Measurements from ENCODE around the gene HLA-DQA1.
"Not testable (repeated sequence)": the region's sequence is repeated elsewhere in the genome, so short reads cannot be mapped to it uniquely, and the experiment has no call there.

HLA-DQA1 gene

GRCh38 chr6:32622545-32623401 is 14.4 kb upstream of the HLA-DQA1 start:
- no peak for DNase-seq (ENCODE audit: low read depth)

- DNase-seq (ENCODE audit: low read depth), result no peak
These were observed 13.5 kb upstream of the HLA-DQA1 start for GRCh38 chr6:32623693-32624092.

GRCh38 chr6:32624565-32624964 is 12.6 kb upstream of the HLA-DQA1 start:
- DNase-seq (ENCODE audit: low read depth), result no peak

GRCh38 chr6:32625137-32625536 is 12.1 kb upstream of the HLA-DQA1 start:
- no peak for DNase-seq (ENCODE audit: low read depth)

- no peak for DNase-seq (ENCODE audit: low read depth)
These were observed 10.0 kb upstream of the HLA-DQA1 start for GRCh38 chr6:32627249-32627648.

DNA sequence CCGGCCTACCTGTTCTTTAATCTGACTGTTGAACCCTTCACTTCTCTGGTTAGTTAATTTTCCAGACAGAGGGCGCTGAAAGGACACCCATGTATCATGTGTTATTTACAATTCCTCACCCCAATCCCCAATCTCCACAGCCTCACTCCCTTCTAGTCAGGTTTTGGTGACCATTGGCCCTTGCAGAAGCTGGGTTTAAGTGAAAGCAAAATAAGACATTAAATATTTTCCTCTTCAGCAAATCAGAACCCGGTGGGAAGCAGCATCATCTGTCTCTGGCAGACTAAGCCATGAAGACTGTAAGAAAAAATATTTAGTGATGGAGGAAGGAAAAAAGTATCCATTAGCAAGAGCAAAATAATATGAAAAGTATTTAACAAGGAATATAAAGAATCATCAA is 9.4 kb upstream of the HLA-DQA1 start:
- DNase-seq (ENCODE audit: low read depth), result no peak

DNA sequence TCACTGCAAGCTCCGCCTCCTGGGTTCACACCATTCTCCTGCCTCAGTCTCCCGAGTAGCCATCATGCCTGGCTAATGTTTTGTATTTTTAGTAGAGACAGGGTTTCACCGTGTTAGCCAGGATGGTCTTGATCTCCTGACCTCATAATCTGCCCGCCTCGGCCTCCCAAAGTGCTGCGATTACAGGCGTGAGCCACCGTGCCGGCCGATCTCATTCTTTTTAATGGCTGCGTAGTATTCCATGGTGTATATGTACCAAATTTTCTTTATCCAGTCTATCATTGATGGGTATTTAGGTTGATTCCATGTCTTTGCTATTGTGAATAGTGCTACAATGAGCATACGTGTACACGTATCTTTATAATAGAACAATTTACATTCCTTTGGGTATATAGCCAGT is 7.4 kb upstream of the HLA-DQA1 start:
- not testable (repeated sequence) for DNase-seq (ENCODE audit: low read depth)

DNA sequence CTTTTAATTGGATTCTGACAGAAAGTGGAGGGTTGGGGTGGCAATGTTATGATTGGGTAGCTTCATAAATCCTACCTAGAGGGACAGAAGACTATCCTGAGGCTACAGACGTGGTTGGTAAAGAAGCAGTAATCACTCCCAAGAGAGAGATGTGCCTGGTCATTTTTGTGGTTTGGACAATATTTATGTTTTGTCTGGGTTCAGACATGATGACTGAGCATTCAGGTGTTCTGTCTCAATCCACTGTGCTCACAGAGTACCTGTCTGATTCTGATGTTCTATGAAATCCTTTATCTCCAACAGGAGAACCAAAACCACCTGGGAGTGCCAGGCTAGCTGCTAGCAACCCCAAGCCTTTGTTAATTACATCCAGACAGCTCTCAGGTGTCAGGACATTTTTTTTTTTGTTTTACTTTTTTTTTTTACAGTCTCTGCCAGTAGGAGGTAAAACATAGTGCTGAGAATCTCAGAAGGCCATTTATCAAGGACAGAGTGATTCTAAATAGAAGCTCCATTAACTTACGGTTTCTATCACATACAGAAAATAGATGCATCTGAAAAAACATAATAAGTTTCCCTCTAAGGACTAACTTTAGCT is 1.6 kb upstream of the HLA-DQA1 start:
- DNase-seq (ENCODE audit: low read depth), result no peak

DNA sequence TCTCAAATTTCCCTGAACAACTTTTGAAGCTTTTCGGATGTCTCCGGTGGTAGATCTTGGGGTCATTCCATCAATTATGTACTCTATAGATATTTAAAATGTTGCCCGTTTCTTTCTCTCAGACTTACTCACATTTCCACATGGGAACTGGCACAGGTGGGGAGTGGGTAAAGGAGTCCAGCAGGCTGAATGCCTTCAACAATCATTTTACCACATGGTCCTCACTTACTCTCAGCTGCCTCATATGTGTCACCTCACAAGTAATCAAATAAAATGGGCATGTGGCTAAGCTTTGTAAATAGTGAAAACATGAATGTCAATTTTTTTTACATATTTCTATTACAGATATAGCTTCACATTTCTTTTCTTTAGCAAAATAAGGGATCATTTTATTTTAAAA is 677 bp downstream of the HLA-DQA1 start:
- DNase-seq (ENCODE audit: low read depth), result no peak

DNA sequence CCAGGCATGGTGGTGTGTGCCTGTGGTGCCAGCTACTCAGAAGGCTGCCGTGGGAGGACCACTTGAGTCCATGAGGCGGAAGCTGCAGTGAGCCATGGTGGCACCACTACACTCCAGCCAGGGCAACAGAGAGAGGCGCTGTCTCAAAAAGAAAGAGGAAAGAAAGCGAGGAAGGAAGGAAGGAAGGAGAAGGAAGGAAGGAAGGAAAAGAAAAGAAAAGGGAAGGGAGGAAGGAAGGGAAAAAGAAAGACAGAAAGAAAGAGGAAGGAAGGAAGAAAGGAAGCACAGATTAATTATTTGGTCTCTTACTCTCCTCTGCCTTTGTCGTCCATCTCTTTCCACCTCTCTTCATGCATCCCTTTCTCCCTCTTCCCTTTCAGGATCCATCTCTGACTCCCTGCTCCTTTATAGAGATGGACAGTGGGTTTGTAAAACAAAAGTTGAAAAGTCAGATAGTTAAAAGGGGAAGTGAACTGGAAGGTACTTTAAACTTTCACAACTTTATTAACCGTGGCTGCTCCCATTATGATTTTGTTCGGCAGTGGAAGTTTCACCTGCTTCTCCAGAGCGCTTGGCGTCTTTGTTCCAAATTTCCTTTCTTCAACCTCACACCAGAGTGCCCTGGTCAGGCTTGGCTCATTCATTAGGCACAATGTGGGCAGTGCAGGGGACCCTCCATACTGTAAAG is 1.5 kb downstream of the HLA-DQA1 start:
- DNase-seq (ENCODE audit: low read depth), result no peak

- DNase-seq (ENCODE audit: low read depth), result no peak
These were observed 2.5 kb downstream of the HLA-DQA1 start for GRCh38 chr6:32639440-32640394.

DNA sequence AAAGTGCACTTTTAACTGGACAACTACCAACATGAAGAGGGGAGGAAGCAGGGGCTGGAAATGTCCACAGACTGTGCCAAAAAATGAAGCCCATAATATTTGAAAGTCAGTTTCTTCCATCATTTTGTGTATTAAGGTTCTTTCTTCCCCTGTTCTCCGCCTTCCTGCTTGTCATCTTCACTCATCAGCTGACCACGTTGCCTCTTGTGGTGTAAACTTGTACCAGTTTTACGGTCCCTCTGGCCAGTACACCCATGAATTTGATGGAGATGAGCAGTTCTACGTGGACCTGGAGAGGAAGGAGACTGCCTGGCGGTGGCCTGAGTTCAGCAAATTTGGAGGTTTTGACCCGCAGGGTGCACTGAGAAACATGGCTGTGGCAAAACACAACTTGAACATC is 3.9 kb downstream of the HLA-DQA1 start:
- no peak for DNase-seq (ENCODE audit: low read depth)

GRCh38 chr6:32641785-32642719 is 4.8 kb downstream of the HLA-DQA1 start:
- DNase-seq (ENCODE audit: low read depth), result not testable (repeated sequence)

GRCh38 chr6:32642720-32643106 is 5.5 kb downstream of the HLA-DQA1 start:
- DNase-seq (ENCODE audit: low read depth), result no peak

GRCh38 chr6:32643904-32644303 is 6.7 kb downstream of the HLA-DQA1 start:
- no peak for DNase-seq (ENCODE audit: low read depth)

DNA sequence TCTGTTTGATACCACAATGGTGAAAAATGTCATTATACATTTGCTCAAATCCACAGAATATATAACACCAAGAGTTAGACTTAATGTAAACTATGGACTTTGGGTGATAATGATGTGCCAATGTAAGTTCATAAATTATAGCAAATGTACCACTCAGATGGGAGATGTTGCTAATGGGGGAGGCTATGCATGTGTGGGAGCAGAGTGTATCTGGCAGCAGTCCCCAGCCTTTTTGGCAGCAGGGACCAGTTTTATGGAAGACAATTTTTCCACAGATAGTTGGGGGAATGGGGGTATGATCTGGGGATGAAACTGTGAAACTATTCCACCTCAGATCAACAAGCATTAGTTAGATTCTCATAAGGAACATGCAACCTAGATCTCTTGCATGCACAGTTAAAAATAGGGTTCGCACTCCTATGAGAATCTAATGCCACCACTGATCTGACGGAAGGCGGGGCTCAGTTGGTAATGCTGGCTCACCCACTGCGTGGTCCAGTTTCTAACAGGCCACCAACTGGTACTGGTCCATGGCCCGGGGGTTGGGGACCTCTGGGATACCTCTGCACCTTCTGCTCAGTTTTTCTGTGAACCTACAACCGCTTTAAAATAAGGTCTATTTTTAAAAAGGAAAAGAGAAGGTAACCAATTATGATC is 8.0 kb downstream of the HLA-DQA1 start:
- no peak for DNase-seq (ENCODE audit: low read depth)

- DNase-seq (ENCODE audit: low read depth), result no peak
These were observed 18.1 kb downstream of the HLA-DQA1 start for GRCh38 chr6:32655203-32655710.

DNA sequence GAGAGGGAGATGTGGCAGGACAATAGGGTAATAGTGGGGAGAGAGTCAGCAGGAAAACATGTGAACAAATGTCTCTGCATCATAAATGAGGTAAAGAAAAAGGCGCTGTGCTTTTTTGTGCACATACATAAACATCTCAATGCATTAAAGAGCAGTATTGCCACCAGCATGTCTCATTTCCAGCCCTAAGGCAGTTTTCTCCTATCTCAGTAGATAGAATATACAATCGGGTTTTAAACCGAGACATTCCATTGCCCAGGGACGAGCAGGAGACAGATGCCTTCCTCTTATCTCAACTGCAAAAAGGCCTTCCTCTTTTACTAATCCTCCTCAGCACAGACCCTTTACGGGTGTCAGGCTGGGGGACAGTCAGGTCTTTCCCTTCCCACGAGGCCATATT is 20.1 kb downstream of the HLA-DQA1 start:
- DNase-seq (ENCODE audit: low read depth), result not testable (repeated sequence)

- DNase-seq (ENCODE audit: low read depth), result not testable (repeated sequence)
These were observed 20.6 kb downstream of the HLA-DQA1 start for GRCh38 chr6:32657819-32658218.

DNA sequence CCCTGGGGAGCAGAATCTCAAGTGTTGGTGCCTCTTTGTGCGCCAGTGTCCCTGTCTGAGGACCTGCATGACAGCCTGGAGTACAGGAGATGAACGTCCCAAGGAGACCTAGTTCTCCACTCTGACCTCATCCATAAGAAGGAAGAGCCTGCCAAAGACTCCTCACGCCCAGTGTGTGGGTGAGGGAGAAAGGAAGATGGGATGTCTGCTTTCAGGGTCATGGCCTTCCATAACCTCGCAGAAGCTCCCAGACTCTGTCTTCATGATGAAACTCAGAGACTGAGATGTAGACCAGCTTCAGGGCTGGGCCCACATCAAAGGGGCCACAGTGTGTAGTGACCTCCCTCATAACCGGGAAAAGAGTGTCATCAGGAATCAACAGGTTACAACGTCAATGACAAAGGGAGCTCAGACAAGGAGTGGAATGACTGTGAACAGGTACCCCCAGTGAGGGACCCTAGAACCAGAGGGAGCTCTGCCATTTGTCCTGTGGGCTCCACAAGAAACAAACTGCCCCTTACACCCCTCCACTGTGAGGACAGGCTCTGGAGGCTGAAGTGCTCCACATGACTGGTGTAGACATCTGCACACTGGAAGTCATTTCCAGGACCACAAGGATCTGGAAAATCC is 21.2 kb downstream of the HLA-DQA1 start:
- no peak for DNase-seq (ENCODE audit: low read depth)
